HG03066 (cell line): ENCODE data around the gene POMT2.
"Not testable (repeated sequence)": the region's sequence is repeated elsewhere in the genome, so short reads cannot be mapped to it uniquely, and the experiment has no call there.

Source experiments
- ATAC-seq: cut with Tn5 transposase; IDR thresholded peaks from one replicate; pipeline ENCODE4 v1.9.1; 2021; ENCODE audit warnings: low read depth; ENCODE audit not compliant: unreplicated experiment

Gene POMT2

GRCh38 chr14:77320238-77320935 lies at the start of gene POMT2:
Gene POMT2 (minus strand): TSS chr14:77320883. CDS start chr14:77320681, 202 bp downstream.
- peak; percentile 63 for ATAC-seq

- ATAC-seq: no peak
Observed at GRCh38 chr14:77369285-77369684, 48.6 kb upstream of the POMT2 start.

GRCh38 chr14:77364146-77364545 lies 43.5 kb upstream of the POMT2 start:
- ATAC-seq: no peak

GRCh38 chr14:77359626-77360025 lies 38.9 kb upstream of the POMT2 start:
- ATAC-seq: no peak

- ATAC-seq: no peak
Observed at GRCh38 chr14:77356899-77357298, 36.2 kb upstream of the POMT2 start.

GRCh38 chr14:77355811-77356210 lies 35.1 kb upstream of the POMT2 start:
- no peak for ATAC-seq

GRCh38 chr14:77353469-77354141 lies 32.9 kb upstream of the POMT2 start:
- ATAC-seq: no peak

- ATAC-seq: no peak
Observed at GRCh38 chr14:77347751-77348150, 27.1 kb upstream of the POMT2 start.

- ATAC-seq: no peak
Observed at GRCh38 chr14:77346495-77346894, 25.8 kb upstream of the POMT2 start.

- no peak for ATAC-seq
Observed at GRCh38 chr14:77344377-77344996, 23.8 kb upstream of the POMT2 start.

GRCh38 chr14:77343662-77344061 lies 23.0 kb upstream of the POMT2 start:
- ATAC-seq: no peak

- ATAC-seq: no peak
Observed at GRCh38 chr14:77342726-77343397, 22.2 kb upstream of the POMT2 start.

- ATAC-seq: no peak
Observed at GRCh38 chr14:77340389-77340788, 19.7 kb upstream of the POMT2 start.

GRCh38 chr14:77339407-77339806 lies 18.7 kb upstream of the POMT2 start:
- ATAC-seq: no peak

GRCh38 chr14:77338302-77338701 lies 17.6 kb upstream of the POMT2 start:
- no peak for ATAC-seq

- no peak for ATAC-seq
Observed at GRCh38 chr14:77337880-77338279, 17.2 kb upstream of the POMT2 start.

GRCh38 chr14:77337255-77337654 lies 16.6 kb upstream of the POMT2 start:
- not testable (repeated sequence) for ATAC-seq

- ATAC-seq: no peak
Observed at GRCh38 chr14:77335576-77335975, 14.9 kb upstream of the POMT2 start.

- no peak for ATAC-seq
Observed at GRCh38 chr14:77329872-77330271, 9.2 kb upstream of the POMT2 start.

GRCh38 chr14:77327111-77327510 lies 6.4 kb upstream of the POMT2 start:
- no peak for ATAC-seq

GRCh38 chr14:77325746-77326094 lies 5.0 kb upstream of the POMT2 start:
- no peak for ATAC-seq
